GM12872 (cell line): ENCODE results near the gene KRT12.

Source experiments
- CTCF ChIP-seq: IDR thresholded peaks from 3 replicates; pipeline ENCODE4 v1.5.1; 2011; ENCODE audit warnings: low read depth, mild to moderate bottlenecking, low read length, moderate library complexity; ENCODE audit not compliant: insufficient read depth

KRT12 gene

GRCh38 chr17:40819528-40820125, 47.4 kb downstream of the KRT12 start:
- no peak for TF ChIP-seq CTCF

- TF ChIP-seq CTCF = no peak
Observed at GRCh38 chr17:40818733-40819527, 48.1 kb downstream of the KRT12 start.

GRCh38 chr17:40818343-40818732, 48.7 kb downstream of the KRT12 start:
- TF ChIP-seq CTCF = no peak

- TF ChIP-seq CTCF = no peak
Observed at GRCh38 chr17:40817103-40817682, 49.8 kb downstream of the KRT12 start.

GRCh38 chr17:40816569-40816968, 50.5 kb downstream of the KRT12 start:
- TF ChIP-seq CTCF = no peak

GRCh38 chr17:40815381-40815780, 51.6 kb downstream of the KRT12 start:
- no peak for TF ChIP-seq CTCF

- no peak for TF ChIP-seq CTCF
Observed at GRCh38 chr17:40813804-40814203, 53.2 kb downstream of the KRT12 start.
